Heart right ventricle (tissue), 16 donors: ENCODE results near the gene AKAP1. TPM values are rescaled to one million over a fixed set of nuclear protein-coding genes. Genes with fewer than 3 reads are reported as not detected.

Source experiments
- ATAC-seq, 8 donors: fragments of 200-7000 bp; cut with Tn5 transposase; one replicate each; pipeline ENCODE4 v1.9.1; 2020; ENCODE audit warnings: mild to moderate bottlenecking in 8 of 8, moderate library complexity in 8 of 8, moderate number of reproducible peaks in 1 of 8
- DNase-seq, 2 donors: peaks; one replicate each; pipeline ENCODE4 v3.0.0-alpha.2; 2020
- H3K27ac ChIP-seq, 10 donors: fragments of 200-600 bp; sonication (generic) in 2 of 10; one replicate each; pipeline versions ENCODE4 v1.5.0 to v1.8.0; 2020 to 2022; ENCODE audit warnings: mild to moderate bottlenecking in 3 of 10
- H3K27me3 ChIP-seq, 7 donors: fragments of 200-600 bp; one replicate each; pipeline ENCODE4 v1.8.0; 2021 to 2022; ENCODE audit warnings: mild to moderate bottlenecking in 2 of 7
- H3K36me3 ChIP-seq, 9 donors: fragments of 200-600 bp; sonication (generic) in 1 of 9; one replicate each; pipeline versions ENCODE4 v1.5.0 to v1.8.0; 2020 to 2022; ENCODE audit warnings: mild to moderate bottlenecking in 2 of 9
- H3K4me1 ChIP-seq, 9 donors: fragments of 200-600 bp; sonication (generic) in 1 of 9; one replicate each; pipeline versions ENCODE4 v1.5.0 to v1.8.0; 2020 to 2022; ENCODE audit warnings: mild to moderate bottlenecking in 4 of 9
- H3K4me3 ChIP-seq, 10 donors: fragments of 200-600 bp; sonication (generic) in 2 of 10; one replicate each; pipeline versions ENCODE4 v1.5.0 to v1.8.0; 2020 to 2022; ENCODE audit warnings: mild to moderate bottlenecking in 7 of 10, moderate library complexity in 2 of 10
- H3K9me3 ChIP-seq, 11 donors: fragments of 200-600 bp in 10 of 11; sonication (generic) in 2 of 11; one replicate each; pipeline versions ENCODE4 v1.5.0 to v1.8.0; 2013 to 2022; ENCODE audit warnings: mild to moderate bottlenecking in 2 of 11, control low read depth in 1 of 11, moderate library complexity in 1 of 11
- CTCF ChIP-seq, 9 donors: fragments of 200-600 bp; sonication (generic) in 2 of 9; IDR thresholded peaks; one replicate each; pipeline versions ENCODE4 v1.5.0 to v1.8.0; 2021 to 2022; ENCODE audit warnings: antibody characterized with exemption in 9 of 9, mild to moderate bottlenecking in 5 of 9, moderate library complexity in 1 of 9
- WGBS, 2 donors: extraction: QIAGEN DNeasy Blood & Tissue Kit; methylation state at CpG; one replicate each; pipeline ENCODE4 v1.1.7; 2013; ENCODE audit warnings: inconsistent platforms in 1 of 2; 5-methylcytosine and 5-hydroxymethylcytosine counted together
- intact Hi-C, 10 donors: fragments of 100-400 bp; cut with DNase I; formaldehyde crosslinking; loops; one replicate each; pipeline versions ENCODE4 v1.11.1 to v1.14.2; 2022
- polyA plus RNA-seq, 2 donors: library from polyadenylated mRNA; stranded (reverse); fragments of 200-250 nt; gene quantifications; one replicate each; pipeline ENCODE4 v1.2.3, GENCODE V29; 2013
- total RNA-seq, 10 donors: library from RNA; stranded (reverse); fragmentation: NEBNext Ultra II Directional in 3 of 10; extraction: Animal tissue kit (Norgen Biotek cat#: 25700) in 3 of 10; gene quantifications; one replicate each; pipeline versions ENCODE4 v1.2.1 to v1.2.4, GENCODE V29; 2021 to 2023
- donor health status: Arrhythmogenic right ventricular cardiomyopathy.
- donor health status: ischemic (EF 13 %, LVEDD 7.1; RV severe dilation, severe dysfunction).
- donor health status: healthy with polysubstance abuse.
- donor health status: DM: no; HTN: yes; CAD: no.
- donor health status: DM: no; HTN: no; CAD: no.
- donor health status: ischemic (EF 25% LVEDD 6.9; RV normal size, moderate dysfunction).
- donor health status: ischemic (EF 25% LVEDD 5.7; RV mildly dilated, moderate dysfunction).
- donor health status: healthy.
- donor health status: DM: yes; HTN: yes; CAD: no.
- donor health status: Ischemic cardiomyopathy.
- donor health status: ischemic (EF 35%, LVEDD 5.7; RV mildly dilated, moderate dysfunction).
- donor health status: nonischemic (EF 11% LVEDD 7.7; RV severe dilation, severe dysfunction).
- donor health status: DM: yes; HTN: yes; CAD: no.
- donor health status: PGD.
- donor health status: ischemic (EF 29% LVEDD 5.4; RV normal size, mild dysfunction).
- donor health status: nonischemic (EF 23%, LVEDD 6.1; RV moderate dilation, normal function).

The AKAP1 gene
- total and polyA plus RNA-seq, 12 donors: 31.0 to 234 (median 153) TPM

- H3K4me1 ChIP-seq: peaks cover 0 to 6% (median 0%) of the 10 kb centered on the region in 9 donors
- peaks cover 0 to 3% (median 0%) of the 10 kb centered on the region in 7 donors for H3K27me3 ChIP-seq
- WGBS, 2 donors: 79 to 84% methylated on average over 5 of the region's 5 CpGs
- ATAC-seq (no peak), DNase-seq (no peak)
- no peaks in the 10 kb centered on the region for H3K9me3 ChIP-seq
- H3K4me3 ChIP-seq: no peak overlapping the region
- H3K27ac ChIP-seq: no peak overlapping the region
- no peak for TF ChIP-seq CTCF (IDR thresholded peaks at IDR 0.05)
- no peaks in the 10 kb centered on the region for H3K36me3 ChIP-seq
- intact Hi-C loops: loop anchor here in 2 of 10 donors (10.0 kb wide), 2 partner anchors 551 to 971 kb away; no protein-coding TSS in a partner anchor
Measured at GRCh38 chr17:57143919-57144318, 58.9 kb downstream of the AKAP1 start.

GRCh38 chr17:57144567-57144966, 59.5 kb downstream of the AKAP1 start:
- 74 to 78% methylated on average over 7 of the region's 7 CpGs for WGBS, 2 donors

GRCh38 chr17:57145347-57145746, 60.3 kb downstream of the AKAP1 start:
- intact Hi-C loops: loop anchor here in 2 of 10 donors (5.0 to 10.0 kb wide), 3 partner anchors 549 to 969 kb away; no protein-coding TSS in a partner anchor
- DNase-seq: no peak
- H3K36me3 ChIP-seq: no peaks in the 10 kb centered on the region
- peaks cover 0 to 6% (median 0%) of the 10 kb centered on the region in 9 donors for H3K4me1 ChIP-seq
- no peak overlapping the region for H3K4me3 ChIP-seq
- WGBS, 2 donors: 84 to 91% methylated on average over 5 of the region's 5 CpGs
- no peak for TF ChIP-seq CTCF (IDR thresholded peaks at IDR 0.05)
- no peak overlapping the region for H3K27ac ChIP-seq
- H3K27me3 ChIP-seq: peaks cover 0 to 4% (median 0%) of the 10 kb centered on the region in 7 donors
- H3K9me3 ChIP-seq: no peaks in the 10 kb centered on the region
- ATAC-seq: no peak

More at GRCh38 chr17:57144567-57144966, 59.5 kb downstream of the AKAP1 start:
- Histone ChIP-seq H3K9me3 (no peaks in the 10 kb centered on the region), H3K36me3 (no peaks in the 10 kb centered on the region), H3K4me1 (peaks cover 0 to 6% (median 0%) of the 10 kb centered on the region in 9 donors), H3K27me3 (peaks cover 0 to 3% (median 0%) of the 10 kb centered on the region in 7 donors), H3K27ac (no peak overlapping the region), H3K4me3 (no peak overlapping the region)
- no peak for TF ChIP-seq CTCF (IDR thresholded peaks at IDR 0.05)
- intact Hi-C loops: loop anchor here in 2 of 10 donors (10.0 kb wide), 2 partner anchors 550 to 970 kb away; no protein-coding TSS in a partner anchor
- DNase-seq: no peak
- no peak for ATAC-seq

GRCh38 chr17:57146273-57146672, 61.2 kb downstream of the AKAP1 start:
- 89 to 97% methylated on average over 5 of the region's 5 CpGs for WGBS, 2 donors
- intact Hi-C loops: loop anchor here in 2 of 10 donors (5.0 to 10.0 kb wide), 3 partner anchors 549 to 969 kb away; no protein-coding TSS in a partner anchor
- no peak for TF ChIP-seq CTCF (IDR thresholded peaks at IDR 0.05)
- H3K36me3 ChIP-seq: no peaks in the 10 kb centered on the region
- no peak overlapping the region for H3K4me3 ChIP-seq
- peaks cover 0 to 4% (median 0%) of the 10 kb centered on the region in 7 donors for H3K27me3 ChIP-seq
- ATAC-seq: no peak
- DNase-seq: no peak
- peaks cover 0 to 6% (median 0%) of the 10 kb centered on the region in 9 donors for H3K4me1 ChIP-seq
- no peaks in the 10 kb centered on the region for H3K9me3 ChIP-seq
- H3K27ac ChIP-seq: no peak overlapping the region
